GM12892 (cell line): ENCODE measurements around the gene VWF.
"Not testable (repeated sequence)": the region's sequence is repeated elsewhere in the genome, so short reads cannot be mapped to it uniquely, and the experiment has no call there.

Experiments used
- DNase-seq: peaks from one replicate; pipeline ENCODE4 v3.0.0; 2011; ENCODE audit not compliant: insufficient read length
- FAIRE-seq: peaks from 2 replicates; lab custom pipeline; 2011; peaks lifted over from hg19 to GRCh38; lab: Jason Lieb, UNC
- POLR2A ChIP-seq: IDR thresholded peaks from 2 replicates; pipeline ENCODE4 v1.6.1; 2011; ENCODE audit warnings: low read depth, low read length, control low read depth
- POLR2AphosphoS5 ChIP-seq: IDR thresholded peaks from 2 replicates; pipeline ENCODE4 v1.6.1; 2011; ENCODE audit warnings: low read depth, low read length, control low read depth
- TAF1 ChIP-seq: IDR thresholded peaks from 2 replicates; pipeline ENCODE4 v1.6.1; 2011; ENCODE audit warnings: low read depth, mild to moderate bottlenecking, control low read depth, low read length, borderline replicate concordance

The VWF gene

GRCh38 chr12:6158749-6159148, 34.3 kb upstream of the VWF start:
- TF ChIP-seq TAF1 (no peak), POLR2A (no peak), POLR2AphosphoS5 (no peak)
- FAIRE-seq, result no peak
- DNase-seq, result no peak

- FAIRE-seq (no peak), DNase-seq (no peak)
- TF ChIP-seq TAF1 (no peak), POLR2AphosphoS5 (no peak), POLR2A (no peak)
Measured at GRCh38 chr12:6158255-6158654, 33.8 kb upstream of the VWF start.

GRCh38 chr12:6157482-6157881, 33.0 kb upstream of the VWF start:
- TF ChIP-seq POLR2A (no peak), TAF1 (no peak), POLR2AphosphoS5 (no peak)
- FAIRE-seq (no peak), DNase-seq (no peak)

- no peak for DNase-seq
- FAIRE-seq, result no peak
- TF ChIP-seq TAF1 (no peak), POLR2AphosphoS5 (no peak), POLR2A (no peak)
Measured at GRCh38 chr12:6154730-6155459, 30.4 kb upstream of the VWF start.

- not testable (repeated sequence) for FAIRE-seq, DNase-seq
Measured at GRCh38 chr12:6148722-6149121, 24.3 kb upstream of the VWF start.

- DNase-seq (no peak), FAIRE-seq (no peak)
- no peak for TF ChIP-seq POLR2A
- TF ChIP-seq TAF1, result no peak
- no peak for TF ChIP-seq POLR2AphosphoS5
Measured at GRCh38 chr12:6148061-6148460, 23.6 kb upstream of the VWF start.

- no peak for TF ChIP-seq TAF1
- no peak for FAIRE-seq
Measured at GRCh38 chr12:6146951-6147350, 22.5 kb upstream of the VWF start.

GRCh38 chr12:6146509-6146908, 22.0 kb upstream of the VWF start:
- FAIRE-seq, result no peak
- DNase-seq, result no peak
- TF ChIP-seq POLR2AphosphoS5 (no peak), POLR2A (no peak), TAF1 (no peak)

More at GRCh38 chr12:6146951-6147350, 22.5 kb upstream of the VWF start:
- DNase-seq, result no peak

- TF ChIP-seq TAF1 (no peak), POLR2A (no peak), POLR2AphosphoS5 (no peak)
- FAIRE-seq (no peak), DNase-seq (no peak)
Measured at GRCh38 chr12:6145564-6145963, 21.1 kb upstream of the VWF start.

GRCh38 chr12:6143303-6143675, 18.8 kb upstream of the VWF start:
- TF ChIP-seq POLR2A, result no peak
- no peak for TF ChIP-seq TAF1
- TF ChIP-seq POLR2AphosphoS5, result no peak
- FAIRE-seq (no peak), DNase-seq (no peak)

- not testable (repeated sequence) for FAIRE-seq, DNase-seq
Measured at GRCh38 chr12:6142368-6143302, 18.2 kb upstream of the VWF start.

- not testable (repeated sequence) for DNase-seq, FAIRE-seq
Measured at GRCh38 chr12:6141731-6142367, 17.4 kb upstream of the VWF start.
